IPS-18a (cell line): ENCODE data around the gene PLA2G2D.

ENCODE experiments used
- H3K27ac ChIP-seq: one replicate; pipeline ENCODE4 v1.5.1; 2013; ENCODE audit warnings: low read length
- H3K27me3 ChIP-seq: one replicate; pipeline ENCODE4 v1.6.1; 2013; ENCODE audit warnings: mild to moderate bottlenecking, low read length; ENCODE audit not compliant: control insufficient read depth, insufficient read depth
- H3K36me3 ChIP-seq: one replicate; pipeline ENCODE4 v1.6.1; 2013; ENCODE audit warnings: low read depth, low read length; ENCODE audit not compliant: control insufficient read depth
- H3K4me1 ChIP-seq: one replicate; pipeline ENCODE4 v1.6.1; 2013; ENCODE audit warnings: low read depth, low read length; ENCODE audit not compliant: control insufficient read depth
- H3K4me3 ChIP-seq: one replicate; pipeline ENCODE4 v1.5.1; 2013; ENCODE audit warnings: low read length
- H3K9ac ChIP-seq: one replicate; pipeline ENCODE4 v1.6.1; 2013; ENCODE audit warnings: mild to moderate bottlenecking, low read length, moderate library complexity
- H3K9me3 ChIP-seq: one replicate; pipeline ENCODE4 v1.6.1; 2013; ENCODE audit warnings: low read depth, low read length; ENCODE audit not compliant: control insufficient read depth

Gene PLA2G2D

GRCh38 chr1:20109223-20109856 lies 10.0 kb downstream of the PLA2G2D start:
- Histone ChIP-seq H3K27ac (no peak overlapping the region), H3K9me3 (no peaks in the 10 kb centered on the region), H3K36me3 (no peaks in the 10 kb centered on the region), H3K27me3 (no peaks in the 10 kb centered on the region), H3K4me3 (no peak overlapping the region), H3K9ac (no peak overlapping the region), H3K4me1 (peaks cover 7% of the 10 kb centered on the region)

- no peaks in the 10 kb centered on the region for H3K27me3 ChIP-seq
- H3K4me1 ChIP-seq: peaks cover 3% of the 10 kb centered on the region
- H3K4me3 ChIP-seq: no peak overlapping the region
- no peaks in the 10 kb centered on the region for H3K36me3 ChIP-seq
- H3K9me3 ChIP-seq: no peaks in the 10 kb centered on the region
- no peak overlapping the region for H3K9ac ChIP-seq
- H3K27ac ChIP-seq: no peak overlapping the region
Observed at GRCh38 chr1:20108366-20109123, 10.8 kb downstream of the PLA2G2D start.

- Histone ChIP-seq H3K4me3 (no peak overlapping the region), H3K36me3 (no peaks in the 10 kb centered on the region), H3K27me3 (no peaks in the 10 kb centered on the region), H3K4me1 (peaks cover 3% of the 10 kb centered on the region), H3K9ac (no peak overlapping the region), H3K27ac (no peak overlapping the region), H3K9me3 (no peaks in the 10 kb centered on the region)
Observed at GRCh38 chr1:20107796-20108195, 11.5 kb downstream of the PLA2G2D start.

GRCh38 chr1:20107351-20107750 lies 12.0 kb downstream of the PLA2G2D start:
- Histone ChIP-seq H3K27me3 (no peaks in the 10 kb centered on the region), H3K9me3 (no peaks in the 10 kb centered on the region), H3K4me1 (peaks cover 3% of the 10 kb centered on the region), H3K36me3 (no peaks in the 10 kb centered on the region), H3K27ac (no peak overlapping the region), H3K9ac (no peak overlapping the region), H3K4me3 (no peak overlapping the region)

- H3K9me3 ChIP-seq: no peaks in the 10 kb centered on the region
Observed at GRCh38 chr1:20105856-20106255, 13.5 kb downstream of the PLA2G2D start.

GRCh38 chr1:20102875-20103274 lies 16.5 kb downstream of the PLA2G2D start:
- Histone ChIP-seq H3K27me3 (no peaks in the 10 kb centered on the region), H3K36me3 (no peaks in the 10 kb centered on the region), H3K9ac (no peak overlapping the region), H3K27ac (no peak overlapping the region), H3K9me3 (no peaks in the 10 kb centered on the region), H3K4me1 (no peaks in the 10 kb centered on the region), H3K4me3 (no peak overlapping the region)

More at GRCh38 chr1:20105856-20106255, 13.5 kb downstream of the PLA2G2D start:
- no peak overlapping the region for H3K4me3 ChIP-seq
- no peaks in the 10 kb centered on the region for H3K27me3 ChIP-seq
- no peak overlapping the region for H3K27ac ChIP-seq
- no peaks in the 10 kb centered on the region for H3K36me3 ChIP-seq
- peaks cover 3% of the 10 kb centered on the region for H3K4me1 ChIP-seq
- no peak overlapping the region for H3K9ac ChIP-seq

GRCh38 chr1:20100632-20101355 lies 18.5 kb downstream of the PLA2G2D start:
- Histone ChIP-seq H3K9me3 (peaks cover 17% of the 10 kb centered on the region), H3K4me3 (no peak overlapping the region), H3K4me1 (no peaks in the 10 kb centered on the region), H3K27me3 (no peaks in the 10 kb centered on the region), H3K36me3 (no peaks in the 10 kb centered on the region), H3K9ac (no peak overlapping the region), H3K27ac (no peak overlapping the region)

GRCh38 chr1:20099533-20099932 lies 19.8 kb downstream of the PLA2G2D start:
- H3K27ac ChIP-seq: no peak overlapping the region
- no peaks in the 10 kb centered on the region for H3K4me1 ChIP-seq
- H3K9ac ChIP-seq: no peak overlapping the region
- H3K27me3 ChIP-seq: no peaks in the 10 kb centered on the region
- H3K36me3 ChIP-seq: no peaks in the 10 kb centered on the region
- no peak overlapping the region for H3K4me3 ChIP-seq
- H3K9me3 ChIP-seq: peaks cover 21% of the 10 kb centered on the region

GRCh38 chr1:20096840-20097447 lies 22.4 kb downstream of the PLA2G2D start:
- no peak overlapping the region for H3K9ac ChIP-seq
- H3K4me1 ChIP-seq: no peaks in the 10 kb centered on the region
- no peak overlapping the region for H3K4me3 ChIP-seq
- no peaks in the 10 kb centered on the region for H3K27me3 ChIP-seq
- no peak overlapping the region for H3K27ac ChIP-seq
- peaks cover 21% of the 10 kb centered on the region for H3K9me3 ChIP-seq
- H3K36me3 ChIP-seq: no peaks in the 10 kb centered on the region

- Histone ChIP-seq H3K36me3 (no peaks in the 10 kb centered on the region), H3K4me3 (no peak overlapping the region), H3K9me3 (peaks cover 21% of the 10 kb centered on the region), H3K27ac (no peak overlapping the region), H3K4me1 (no peaks in the 10 kb centered on the region), H3K27me3 (no peaks in the 10 kb centered on the region), H3K9ac (no peak overlapping the region)
Observed at GRCh38 chr1:20095564-20096434, 23.5 kb downstream of the PLA2G2D start.
